Activated CD4-positive, alpha-beta memory T cell treated with anti-CD3 and anti-CD28 coated beads for 36 hours (primary cell): Measurements from ENCODE around the gene CAPN14. TPM values are rescaled to one million over a fixed set of nuclear protein-coding genes. Genes with fewer than 3 reads are reported as not detected.

Experiments
- CTCF ChIA-PET: fragments of 350-600 bp; sonication (Branson Sonifier 250); formaldehyde crosslinking; loops from one replicate; lab custom pipeline; 2021; ENCODE audit warnings: antibody characterized with exemption, inconsistent platforms; lab: Charles Lee
- POLR2A ChIA-PET: fragments of 350-600 bp; sonication (Branson Sonifier 250); formaldehyde crosslinking; loops from one replicate; lab custom pipeline; 2021; ENCODE audit warnings: antibody characterized with exemption; lab: Charles Lee
- DNase-seq: peaks from one replicate; pipeline ENCODE4 v3.0.0-alpha.2; 2020
- H3K27ac Mint-ChIP-seq: one replicate; pipeline ENCODE4 v1.8.0; 2021; ENCODE audit warnings: mixed read lengths
- H3K27me3 Mint-ChIP-seq: one replicate; pipeline ENCODE4 v1.8.0; 2021; ENCODE audit warnings: mixed read lengths
- H3K36me3 Mint-ChIP-seq: one replicate; pipeline ENCODE4 v1.8.0; 2021; ENCODE audit warnings: mixed read lengths
- H3K4me1 Mint-ChIP-seq: one replicate; pipeline ENCODE4 v1.8.0; 2021; ENCODE audit warnings: low read depth, mixed read lengths
- H3K4me3 Mint-ChIP-seq: one replicate; pipeline ENCODE4 v1.8.0; 2021; ENCODE audit warnings: mild to moderate bottlenecking, mixed read lengths
- H3K9me3 Mint-ChIP-seq: one replicate; pipeline ENCODE4 v1.8.0; 2021; ENCODE audit warnings: mixed read lengths
- intact Hi-C: fragments of 100-400 bp; cut with micrococcal nuclease; formaldehyde crosslinking; loops from one replicate; pipeline ENCODE4 v1.15.1; 2023
- total RNA-seq, 2 experiments: library from RNA; stranded (reverse); gene quantifications; one replicate each; pipeline ENCODE4 v1.2.3, GENCODE V29; 2021

Gene CAPN14
- total RNA-seq, 2 experiments from 2014 or later: 0.19 to 0.39 TPM

DNA sequence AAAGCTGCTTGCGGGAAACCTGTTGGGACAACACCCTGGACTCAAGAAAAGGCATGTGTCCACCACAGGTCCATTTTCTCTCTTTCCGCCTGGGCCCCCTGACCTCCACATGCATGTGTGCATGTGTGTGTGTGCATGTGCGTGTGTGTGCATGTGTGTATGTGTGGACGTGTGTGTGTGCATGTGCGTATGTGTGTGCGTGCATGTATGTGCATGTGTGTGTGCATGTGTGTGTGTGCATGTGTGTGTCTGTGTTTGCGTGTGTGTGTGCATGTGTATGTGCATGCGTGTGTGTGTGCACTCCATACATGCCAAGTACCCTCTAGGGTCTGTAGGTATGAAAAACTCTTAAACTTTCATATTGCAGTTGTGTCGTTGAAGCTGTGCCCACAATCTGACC is 16.3 kb downstream of the CAPN14 start:
- Mint-ChIP-seq H3K27me3 (peaks cover 1% of the 10 kb centered on the region), H3K36me3 (no peaks in the 10 kb centered on the region), H3K27ac (no peak overlapping the region), H3K4me1 (no peaks in the 10 kb centered on the region), H3K9me3 (no peaks in the 10 kb centered on the region), H3K4me3 (no peak overlapping the region)
- ChIA-PET CTCF (no interaction called here), POLR2A (no interaction called here)
- intact Hi-C loops: no loop called here
- no peak for DNase-seq

DNA sequence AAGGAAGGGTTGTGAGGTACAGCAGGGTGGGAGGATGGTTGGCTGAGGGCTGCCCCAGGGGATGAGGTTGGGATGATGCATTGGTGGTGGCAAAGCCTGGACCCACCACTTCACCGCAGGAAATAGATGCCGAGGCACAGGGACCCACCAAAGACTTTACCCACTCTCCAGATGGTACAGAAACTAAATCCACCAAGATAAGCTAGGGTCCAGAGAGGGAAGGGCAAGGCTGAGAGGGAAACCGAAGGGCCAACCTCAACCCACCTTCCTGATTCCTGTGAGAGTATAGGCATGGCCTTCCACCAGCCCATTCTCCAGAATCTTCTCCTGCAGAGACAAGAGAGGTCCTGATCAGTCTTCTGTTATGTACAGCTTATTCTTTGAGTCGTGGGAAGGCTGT is 18.1 kb downstream of the CAPN14 start:
- no peak for DNase-seq
- H3K9me3 Mint-ChIP-seq: no peaks in the 10 kb centered on the region
- H3K4me1 Mint-ChIP-seq: no peaks in the 10 kb centered on the region
- no peak overlapping the region for H3K4me3 Mint-ChIP-seq
- no peak overlapping the region for H3K27ac Mint-ChIP-seq
- H3K36me3 Mint-ChIP-seq: no peaks in the 10 kb centered on the region
- no peaks in the 10 kb centered on the region for H3K27me3 Mint-ChIP-seq
- intact Hi-C loops: no loop called here
- POLR2A ChIA-PET: no interaction called here
- CTCF ChIA-PET: interaction anchor here (1.0 to 1.1 kb wide), 2 partner anchors 35 to 134 kb away, joined by 3 read pairs; partner anchors contain the start of gene EHD3

DNA sequence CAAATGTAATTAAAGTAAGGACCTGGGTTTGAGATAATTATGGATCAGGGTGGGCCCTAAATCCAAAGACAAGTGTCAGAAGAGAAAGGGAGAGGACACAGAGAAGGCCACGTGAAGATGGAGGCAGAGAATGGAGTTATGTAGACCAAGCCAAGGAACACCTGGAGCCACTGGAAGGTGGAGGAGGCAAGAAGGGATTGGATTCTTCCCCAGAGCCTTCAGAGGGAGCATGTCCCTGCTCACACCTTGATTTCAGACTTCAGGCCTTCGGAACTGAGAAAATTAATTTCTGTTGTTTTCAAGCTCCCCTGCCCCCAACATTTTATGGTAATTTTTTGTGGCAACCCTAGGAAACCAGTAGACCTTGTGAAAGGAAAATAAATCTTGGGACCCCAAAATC is 19.6 kb downstream of the CAPN14 start:
- Mint-ChIP-seq H3K27me3 (no peaks in the 10 kb centered on the region), H3K36me3 (no peaks in the 10 kb centered on the region), H3K4me1 (no peaks in the 10 kb centered on the region), H3K4me3 (no peak overlapping the region), H3K9me3 (no peaks in the 10 kb centered on the region), H3K27ac (no peak overlapping the region)
- intact Hi-C loops: no loop called here
- CTCF ChIA-PET: no interaction called here
- no peak for DNase-seq
- POLR2A ChIA-PET: no interaction called here

DNA sequence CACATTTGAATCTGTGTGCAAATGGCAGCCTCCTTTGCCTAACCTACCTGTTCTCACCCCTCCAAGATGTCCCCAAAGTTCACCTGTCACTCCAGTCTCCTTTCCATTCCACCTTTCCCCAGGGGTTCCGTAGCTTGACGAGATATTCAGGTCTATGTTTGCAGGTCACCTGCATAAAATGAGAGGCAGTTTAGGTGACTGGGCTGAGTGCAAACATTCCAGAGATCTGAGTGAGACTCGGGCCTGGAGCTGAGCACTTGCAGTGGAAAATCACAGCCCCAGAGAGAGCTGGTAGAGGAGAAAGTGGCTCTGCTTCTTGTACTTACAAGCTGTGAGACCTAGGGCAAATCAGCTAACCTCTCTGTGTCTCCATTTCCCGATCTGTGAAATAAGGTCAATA is 20.1 kb downstream of the CAPN14 start:
- no peaks in the 10 kb centered on the region for H3K36me3 Mint-ChIP-seq
- CTCF ChIA-PET: no interaction called here
- H3K4me3 Mint-ChIP-seq: no peak overlapping the region
- no peaks in the 10 kb centered on the region for H3K27me3 Mint-ChIP-seq
- no peaks in the 10 kb centered on the region for H3K9me3 Mint-ChIP-seq
- intact Hi-C loops: no loop called here
- H3K27ac Mint-ChIP-seq: no peak overlapping the region
- no peaks in the 10 kb centered on the region for H3K4me1 Mint-ChIP-seq
- POLR2A ChIA-PET: no interaction called here
- no peak for DNase-seq

DNA sequence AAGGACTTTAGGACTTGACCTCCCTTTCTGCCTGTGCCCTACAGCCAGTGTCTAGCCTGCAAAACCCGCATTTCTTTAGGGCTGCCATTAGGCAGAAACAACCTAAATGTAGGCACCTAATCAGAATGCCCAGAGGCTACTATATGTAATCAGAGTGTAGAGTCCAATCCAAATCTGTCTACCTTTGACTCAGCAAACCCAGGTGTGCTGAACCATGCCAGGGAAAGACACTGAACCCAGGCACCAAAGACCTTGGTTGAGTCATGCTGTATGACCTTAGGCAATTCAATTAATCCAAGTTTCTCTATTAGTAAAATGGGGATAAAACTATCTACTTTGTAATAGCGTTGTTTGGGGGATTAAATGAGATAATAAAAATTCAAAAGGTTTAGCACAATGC is 20.7 kb downstream of the CAPN14 start:
- Mint-ChIP-seq H3K9me3 (no peaks in the 10 kb centered on the region), H3K27ac (no peak overlapping the region), H3K27me3 (no peaks in the 10 kb centered on the region), H3K4me1 (no peaks in the 10 kb centered on the region), H3K4me3 (no peak overlapping the region), H3K36me3 (no peaks in the 10 kb centered on the region)
- intact Hi-C loops: no loop called here
- ChIA-PET CTCF (no interaction called here), POLR2A (no interaction called here)
- DNase-seq: no peak

DNA sequence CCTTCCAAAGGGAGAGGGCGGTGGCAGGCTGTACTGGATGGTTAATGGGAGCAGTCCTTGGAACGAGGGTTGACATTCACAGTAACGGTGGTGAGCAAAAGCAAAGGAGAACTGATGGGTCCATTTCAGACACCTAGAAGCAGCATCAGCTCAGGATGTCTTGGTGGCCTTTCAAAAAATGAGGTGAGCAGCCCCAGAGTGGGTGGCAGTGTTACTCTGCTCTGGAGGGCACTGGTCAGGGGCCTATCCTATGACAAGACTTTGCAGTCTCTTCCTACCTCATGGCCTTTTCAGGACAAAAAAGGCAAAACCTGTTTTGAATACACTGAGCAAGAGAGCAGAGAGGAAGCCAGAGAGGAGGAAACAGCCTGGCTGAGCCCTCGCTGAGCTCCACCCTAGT is 23.5 kb downstream of the CAPN14 start:
- no peaks in the 10 kb centered on the region for H3K27me3 Mint-ChIP-seq
- ChIA-PET POLR2A (no interaction called here), CTCF (interaction anchor here (1.9 kb wide), 1 partner anchor 24 kb away, joined by 6 read pairs; no protein-coding TSS in a partner anchor)
- no peak for DNase-seq
- H3K27ac Mint-ChIP-seq: no peak overlapping the region
- H3K9me3 Mint-ChIP-seq: no peaks in the 10 kb centered on the region
- H3K4me1 Mint-ChIP-seq: no peaks in the 10 kb centered on the region
- intact Hi-C loops: no loop called here
- no peak overlapping the region for H3K4me3 Mint-ChIP-seq
- no peaks in the 10 kb centered on the region for H3K36me3 Mint-ChIP-seq

DNA sequence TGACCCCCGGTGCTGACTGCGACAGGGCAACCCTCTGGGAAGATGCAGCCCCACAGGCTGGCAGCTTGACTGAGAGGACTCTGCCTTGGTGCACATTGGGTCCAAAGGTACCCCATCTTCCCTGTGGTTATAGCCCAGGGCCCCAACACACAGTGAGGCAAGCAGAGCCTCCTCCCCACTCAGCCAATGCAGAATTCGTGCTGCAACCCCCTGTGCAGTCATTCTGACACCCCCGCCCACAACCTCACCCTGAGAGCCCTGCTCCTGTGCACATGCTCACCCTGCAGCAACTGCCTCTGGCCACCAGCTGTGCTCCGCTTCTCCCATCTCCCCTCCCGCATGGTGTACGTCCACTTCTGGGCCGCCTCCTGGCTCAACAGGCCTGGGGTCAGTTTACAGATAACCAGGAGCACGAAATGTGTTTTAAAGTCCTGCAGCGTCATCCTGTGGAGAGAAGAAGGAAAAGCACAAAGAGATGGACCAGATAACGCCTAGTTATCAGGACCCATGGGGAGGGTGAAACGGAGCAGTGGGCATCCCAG is 24.4 kb downstream of the CAPN14 start:
- ChIA-PET CTCF (interaction anchor here (0.5 to 1.9 kb wide), 2 partner anchors 23 to 164 kb away, joined by 3 to 6 read pairs; no protein-coding TSS in a partner anchor), POLR2A (no interaction called here)
- H3K4me3 Mint-ChIP-seq: no peak overlapping the region
- intact Hi-C loops: no loop called here
- no peak overlapping the region for H3K27ac Mint-ChIP-seq
- H3K9me3 Mint-ChIP-seq: no peaks in the 10 kb centered on the region
- H3K4me1 Mint-ChIP-seq: no peaks in the 10 kb centered on the region
- H3K27me3 Mint-ChIP-seq: no peaks in the 10 kb centered on the region
- no peaks in the 10 kb centered on the region for H3K36me3 Mint-ChIP-seq
- no peak for DNase-seq

DNA sequence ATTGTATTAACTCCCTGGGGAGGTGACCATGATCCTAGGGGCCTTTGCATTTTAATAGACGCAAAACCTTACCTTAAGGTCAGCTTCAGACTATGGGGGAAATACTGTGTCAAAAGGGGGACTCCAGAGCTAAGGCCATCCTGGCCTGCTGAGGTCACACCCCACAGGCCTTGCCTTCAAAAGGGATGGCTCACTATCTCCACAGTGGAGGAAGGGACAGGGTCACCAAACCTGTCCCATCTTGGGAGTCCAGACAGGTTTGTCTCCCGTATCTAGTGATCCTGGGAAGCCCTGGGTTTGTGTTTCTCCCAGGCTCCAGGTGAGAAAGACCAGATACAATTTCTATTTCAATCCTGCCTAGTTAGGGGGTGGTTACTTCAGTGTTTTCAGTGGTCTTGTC is 24.9 kb downstream of the CAPN14 start:
- Mint-ChIP-seq H3K36me3 (no peaks in the 10 kb centered on the region), H3K27ac (no peak overlapping the region), H3K4me1 (no peaks in the 10 kb centered on the region), H3K9me3 (no peaks in the 10 kb centered on the region), H3K27me3 (no peaks in the 10 kb centered on the region), H3K4me3 (no peak overlapping the region)
- CTCF ChIA-PET: interaction anchor here (0.5 to 1.9 kb wide), 2 partner anchors 22 to 165 kb away, joined by 3 to 6 read pairs; no protein-coding TSS in a partner anchor
- intact Hi-C loops: no loop called here
- POLR2A ChIA-PET: no interaction called here
- no peak for DNase-seq

DNA sequence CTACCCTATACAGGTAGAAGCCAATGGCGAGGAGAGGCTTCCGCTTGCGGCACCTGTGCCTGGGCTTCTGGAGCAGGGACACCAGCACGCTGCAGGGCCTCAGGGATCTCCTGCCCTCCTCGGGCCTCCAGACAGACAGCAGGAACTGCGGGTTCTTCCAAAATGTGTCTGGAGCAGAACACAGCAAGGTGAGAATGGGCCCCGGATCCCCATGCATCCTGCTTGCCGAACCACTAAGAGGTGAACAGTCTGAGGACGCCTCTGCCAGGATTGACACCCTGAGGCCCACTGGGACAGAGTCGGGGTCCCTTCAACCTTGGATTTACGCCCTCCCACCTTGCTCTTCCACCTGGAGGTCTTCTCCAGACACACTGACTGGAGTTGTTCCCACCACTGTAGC is 25.4 kb downstream of the CAPN14 start:
- CTCF ChIA-PET: no interaction called here
- H3K36me3 Mint-ChIP-seq: no peaks in the 10 kb centered on the region
- POLR2A ChIA-PET: no interaction called here
- no peak for DNase-seq
- no peaks in the 10 kb centered on the region for H3K9me3 Mint-ChIP-seq
- no peak overlapping the region for H3K27ac Mint-ChIP-seq
- intact Hi-C loops: no loop called here
- no peak overlapping the region for H3K4me3 Mint-ChIP-seq
- no peaks in the 10 kb centered on the region for H3K27me3 Mint-ChIP-seq
- no peaks in the 10 kb centered on the region for H3K4me1 Mint-ChIP-seq

DNA sequence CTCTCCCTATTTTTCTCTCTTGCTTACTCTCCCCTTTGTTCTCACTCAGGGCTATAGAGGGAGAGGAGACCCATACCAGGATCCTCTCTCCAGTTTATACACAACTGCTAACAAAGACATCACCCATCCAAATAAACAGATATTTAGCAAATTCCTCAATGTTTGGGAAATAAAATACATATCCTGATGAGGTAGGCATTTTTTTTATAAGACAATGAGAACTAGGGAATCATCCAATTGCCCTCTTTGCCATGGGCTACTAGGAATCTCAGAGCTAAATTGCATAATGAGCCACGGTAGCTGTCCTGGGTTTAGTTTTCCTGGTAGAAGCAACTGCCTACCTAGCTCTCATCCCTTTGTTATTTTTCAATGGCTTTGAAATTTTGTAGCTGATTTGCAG is 27.1 kb downstream of the CAPN14 start:
- no peaks in the 10 kb centered on the region for H3K36me3 Mint-ChIP-seq
- H3K27me3 Mint-ChIP-seq: no peaks in the 10 kb centered on the region
- no peaks in the 10 kb centered on the region for H3K4me1 Mint-ChIP-seq
- CTCF ChIA-PET: no interaction called here
- no peak overlapping the region for H3K27ac Mint-ChIP-seq
- no peak overlapping the region for H3K4me3 Mint-ChIP-seq
- H3K9me3 Mint-ChIP-seq: no peaks in the 10 kb centered on the region
- intact Hi-C loops: no loop called here
- no peak for DNase-seq
- POLR2A ChIA-PET: no interaction called here

DNA sequence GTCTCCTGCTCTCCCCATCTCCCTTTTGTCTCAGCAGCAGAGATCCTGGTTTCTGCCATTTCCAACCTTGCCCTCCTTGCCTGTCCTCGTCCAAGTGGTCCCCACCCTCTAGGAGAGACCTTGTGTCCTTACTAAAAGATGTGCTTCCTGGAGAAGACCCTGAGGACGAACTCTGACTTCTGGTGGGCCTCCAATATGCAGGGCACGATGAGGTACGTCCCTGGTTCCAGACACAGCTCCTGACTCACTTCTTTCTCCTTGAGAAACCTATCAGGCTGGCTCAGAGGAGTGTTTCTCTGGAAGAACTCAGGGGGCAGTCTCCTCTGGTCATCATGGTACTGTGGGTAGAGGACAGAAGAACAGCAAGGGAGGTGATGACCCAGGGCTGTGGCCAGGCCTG is 28.2 kb downstream of the CAPN14 start:
- no peak overlapping the region for H3K4me3 Mint-ChIP-seq
- no peaks in the 10 kb centered on the region for H3K4me1 Mint-ChIP-seq
- no peak for DNase-seq
- CTCF ChIA-PET: no interaction called here
- H3K27ac Mint-ChIP-seq: no peak overlapping the region
- intact Hi-C loops: no loop called here
- no peaks in the 10 kb centered on the region for H3K9me3 Mint-ChIP-seq
- POLR2A ChIA-PET: no interaction called here
- peaks cover 2% of the 10 kb centered on the region for H3K36me3 Mint-ChIP-seq
- no peaks in the 10 kb centered on the region for H3K27me3 Mint-ChIP-seq

DNA sequence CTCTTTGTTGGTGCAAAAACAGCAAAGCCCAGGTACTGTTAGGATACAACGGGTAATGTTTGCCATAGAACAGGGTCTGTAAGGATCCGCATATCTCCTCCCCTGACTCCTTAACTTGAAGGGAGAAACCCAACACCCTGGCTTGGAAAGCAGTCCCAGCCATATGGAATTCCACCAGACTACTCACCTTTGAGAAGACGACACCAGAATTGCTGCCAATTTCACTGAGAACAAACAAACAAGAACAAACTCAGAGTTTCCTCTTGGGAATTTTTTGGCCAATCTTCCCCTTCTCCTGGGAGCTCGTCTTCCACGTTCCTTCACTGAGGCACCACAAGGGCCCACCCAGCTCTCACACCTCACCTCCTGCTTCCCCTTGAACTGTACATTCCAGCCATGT is 29.2 kb downstream of the CAPN14 start:
- intact Hi-C loops: no loop called here
- ChIA-PET CTCF (no interaction called here), POLR2A (no interaction called here)
- H3K4me3 Mint-ChIP-seq: no peak overlapping the region
- no peak overlapping the region for H3K27ac Mint-ChIP-seq
- H3K9me3 Mint-ChIP-seq: no peaks in the 10 kb centered on the region
- no peaks in the 10 kb centered on the region for H3K4me1 Mint-ChIP-seq
- peaks cover 2% of the 10 kb centered on the region for H3K36me3 Mint-ChIP-seq
- no peak for DNase-seq
- H3K27me3 Mint-ChIP-seq: no peaks in the 10 kb centered on the region

DNA sequence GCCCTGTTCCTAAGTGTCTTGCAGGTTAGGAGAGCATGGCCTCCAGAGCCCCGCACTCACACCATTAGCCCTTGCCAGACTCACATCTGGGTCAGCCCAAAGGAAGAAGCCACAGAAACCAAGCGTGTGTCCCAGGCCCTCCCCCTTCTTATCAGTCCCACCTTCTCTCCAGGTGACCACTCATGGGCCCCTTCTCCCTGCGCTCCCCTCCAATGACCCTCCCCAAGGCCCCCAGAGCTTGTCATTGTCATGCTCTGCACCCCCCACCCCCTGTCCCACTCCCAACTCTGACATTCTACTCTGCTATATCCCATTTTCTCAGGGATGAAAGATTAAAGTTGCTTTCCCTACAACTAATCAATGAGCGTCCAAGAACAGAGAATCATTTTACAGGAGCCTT is 30.1 kb downstream of the CAPN14 start:
- no peak for DNase-seq
- CTCF ChIA-PET: no interaction called here
- H3K9me3 Mint-ChIP-seq: no peaks in the 10 kb centered on the region
- H3K27ac Mint-ChIP-seq: no peak overlapping the region
- H3K4me1 Mint-ChIP-seq: no peaks in the 10 kb centered on the region
- H3K36me3 Mint-ChIP-seq: peaks cover 2% of the 10 kb centered on the region
- no peak overlapping the region for H3K4me3 Mint-ChIP-seq
- no peaks in the 10 kb centered on the region for H3K27me3 Mint-ChIP-seq
- intact Hi-C loops: no loop called here
- POLR2A ChIA-PET: no interaction called here
